ENCODE measurements around the gene CCM2. TPM values are rescaled to one million over a fixed set of nuclear protein-coding genes. Genes with fewer than 3 reads are reported as not detected.

Gene CCM2
- polyA plus RNA-seq, 1 donor from 2014 or later, result 25.8 TPM

DNA sequence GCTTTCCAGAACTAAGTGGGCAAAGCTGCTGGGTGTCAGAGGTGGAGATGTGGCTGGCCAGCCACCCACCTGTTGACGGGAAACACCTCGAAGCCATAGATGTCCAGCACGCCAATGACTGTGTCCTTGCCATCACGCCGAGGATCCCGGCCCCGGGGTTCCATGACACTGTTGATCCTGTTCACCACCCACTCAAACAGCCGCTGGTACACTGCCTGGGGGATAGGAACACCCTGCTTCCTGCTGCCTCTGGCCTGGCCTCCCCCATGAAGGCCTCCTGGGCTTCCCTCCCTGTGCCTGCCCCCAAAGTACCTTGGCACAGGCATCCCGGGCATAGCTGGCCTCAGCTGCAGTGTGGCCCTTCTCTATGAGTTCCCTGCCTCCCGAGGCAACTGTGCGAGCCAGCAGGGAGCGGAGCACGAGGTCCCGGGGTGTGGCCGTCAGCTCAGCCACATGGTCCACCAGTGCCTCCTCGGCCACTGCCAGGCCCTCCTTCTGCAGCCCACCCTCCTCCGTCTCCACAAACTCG lies 29.4 kb upstream of the CCM2 start:
- no peak overlapping the region for H2AFZ ChIP-seq (ENCODE audit: low read depth, low read length)
- TF ChIP-seq, protein P1, sequence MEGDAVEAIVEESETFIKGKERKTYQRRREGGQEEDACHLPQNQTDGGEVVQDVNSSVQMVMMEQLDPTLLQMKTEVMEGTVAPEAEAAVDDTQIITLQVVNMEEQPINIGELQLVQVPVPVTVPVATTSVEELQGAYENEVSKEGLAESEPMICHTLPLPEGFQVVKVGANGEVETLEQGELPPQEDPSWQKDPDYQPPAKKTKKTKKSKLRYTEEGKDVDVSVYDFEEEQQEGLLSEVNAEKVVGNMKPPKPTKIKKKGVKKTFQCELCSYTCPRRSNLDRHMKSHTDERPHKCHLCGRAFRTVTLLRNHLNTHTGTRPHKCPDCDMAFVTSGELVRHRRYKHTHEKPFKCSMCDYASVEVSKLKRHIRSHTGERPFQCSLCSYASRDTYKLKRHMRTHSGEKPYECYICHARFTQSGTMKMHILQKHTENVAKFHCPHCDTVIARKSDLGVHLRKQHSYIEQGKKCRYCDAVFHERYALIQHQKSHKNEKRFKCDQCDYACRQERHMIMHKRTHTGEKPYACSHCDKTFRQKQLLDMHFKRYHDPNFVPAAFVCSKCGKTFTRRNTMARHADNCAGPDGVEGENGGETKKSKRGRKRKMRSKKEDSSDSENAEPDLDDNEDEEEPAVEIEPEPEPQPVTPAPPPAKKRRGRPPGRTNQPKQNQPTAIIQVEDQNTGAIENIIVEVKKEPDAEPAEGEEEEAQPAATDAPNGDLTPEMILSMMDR (IDR thresholded peaks at IDR 0.05; ENCODE audit: poor library complexity, severe bottlenecking), result no peak
- TF ChIP-seq SMC3 (conservative IDR thresholded peaks at IDR 0.05; ENCODE audit: poor library complexity), result no peak
- TF ChIP-seq EP300 (conservative IDR thresholded peaks at IDR 0.05; ENCODE audit: poor library complexity, severe bottlenecking), result no peak
- TF ChIP-seq, protein P2, sequence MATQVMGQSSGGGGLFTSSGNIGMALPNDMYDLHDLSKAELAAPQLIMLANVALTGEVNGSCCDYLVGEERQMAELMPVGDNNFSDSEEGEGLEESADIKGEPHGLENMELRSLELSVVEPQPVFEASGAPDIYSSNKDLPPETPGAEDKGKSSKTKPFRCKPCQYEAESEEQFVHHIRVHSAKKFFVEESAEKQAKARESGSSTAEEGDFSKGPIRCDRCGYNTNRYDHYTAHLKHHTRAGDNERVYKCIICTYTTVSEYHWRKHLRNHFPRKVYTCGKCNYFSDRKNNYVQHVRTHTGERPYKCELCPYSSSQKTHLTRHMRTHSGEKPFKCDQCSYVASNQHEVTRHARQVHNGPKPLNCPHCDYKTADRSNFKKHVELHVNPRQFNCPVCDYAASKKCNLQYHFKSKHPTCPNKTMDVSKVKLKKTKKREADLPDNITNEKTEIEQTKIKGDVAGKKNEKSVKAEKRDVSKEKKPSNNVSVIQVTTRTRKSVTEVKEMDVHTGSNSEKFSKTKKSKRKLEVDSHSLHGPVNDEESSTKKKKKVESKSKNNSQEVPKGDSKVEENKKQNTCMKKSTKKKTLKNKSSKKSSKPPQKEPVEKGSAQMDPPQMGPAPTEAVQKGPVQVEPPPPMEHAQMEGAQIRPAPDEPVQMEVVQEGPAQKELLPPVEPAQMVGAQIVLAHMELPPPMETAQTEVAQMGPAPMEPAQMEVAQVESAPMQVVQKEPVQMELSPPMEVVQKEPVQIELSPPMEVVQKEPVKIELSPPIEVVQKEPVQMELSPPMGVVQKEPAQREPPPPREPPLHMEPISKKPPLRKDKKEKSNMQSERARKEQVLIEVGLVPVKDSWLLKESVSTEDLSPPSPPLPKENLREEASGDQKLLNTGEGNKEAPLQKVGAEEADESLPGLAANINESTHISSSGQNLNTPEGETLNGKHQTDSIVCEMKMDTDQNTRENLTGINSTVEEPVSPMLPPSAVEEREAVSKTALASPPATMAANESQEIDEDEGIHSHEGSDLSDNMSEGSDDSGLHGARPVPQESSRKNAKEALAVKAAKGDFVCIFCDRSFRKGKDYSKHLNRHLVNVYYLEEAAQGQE (IDR thresholded peaks at IDR 0.05; ENCODE audit: borderline replicate concordance), result no peak
- TF ChIP-seq EZH2 (IDR thresholded peaks at IDR 0.05; ENCODE audit: borderline replicate concordance, insufficient read depth, low read length, poor library complexity, severe bottlenecking), result no peak
- no peak for TF ChIP-seq POLR2AphosphoS5 (IDR thresholded peaks at IDR 0.05)
- TF ChIP-seq MXI1 (conservative IDR thresholded peaks at IDR 0.05; ENCODE audit: poor library complexity, severe bottlenecking), result no peak
- no peak for TF ChIP-seq RAD21 (conservative IDR thresholded peaks at IDR 0.05)
- no peak for TF ChIP-seq TAF1 (IDR thresholded peaks at IDR 0.05; ENCODE audit: low read depth)

DNA sequence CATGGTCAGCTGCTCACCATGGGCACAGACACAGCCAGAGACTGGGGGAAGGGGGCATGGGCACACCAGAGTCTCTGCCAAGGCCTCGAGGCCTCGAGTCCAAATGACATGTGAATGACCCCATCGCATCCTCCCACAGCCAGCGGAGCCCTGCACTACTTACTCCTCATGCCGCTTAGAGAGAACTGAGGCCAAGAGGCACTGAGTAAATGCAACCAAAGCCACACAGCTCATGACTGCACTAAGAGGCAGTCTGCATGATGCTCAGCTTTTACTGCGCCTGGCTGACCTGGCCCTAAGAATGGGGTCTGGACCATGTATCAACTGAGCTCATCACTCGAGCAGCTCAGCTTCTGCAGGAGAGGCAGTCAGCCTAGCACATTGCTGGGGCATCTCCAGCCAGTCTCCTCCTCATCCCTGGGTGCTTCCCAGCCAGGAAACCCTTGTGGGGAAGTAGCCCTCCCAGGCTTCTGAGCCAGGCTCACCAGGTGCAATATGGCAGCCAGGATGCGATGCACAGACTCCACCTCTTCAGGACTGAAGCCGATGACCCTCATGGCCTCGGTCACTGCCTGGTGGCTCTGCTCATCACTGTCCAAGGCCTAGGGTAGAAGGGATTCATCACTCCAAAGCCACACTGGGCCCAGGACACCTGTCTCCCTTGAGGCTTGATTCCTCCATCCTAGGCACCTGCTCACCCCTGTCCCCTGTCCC lies 28.7 kb upstream of the CCM2 start:
- no peak overlapping the region for H3K27ac ChIP-seq (ENCODE audit: low read length)
- H3K4me3 ChIP-seq (ENCODE audit: low read length), result no peak overlapping the region
- no peak overlapping the region for H2AFZ ChIP-seq (ENCODE audit: low read depth, low read length)
- no peak overlapping the region for H3K9ac ChIP-seq (ENCODE audit: low read length)
- no peaks in the 10 kb centered on the region for H3F3A ChIP-seq (ENCODE audit: insufficient read depth, low read length, poor library complexity, severe bottlenecking)
- no peaks in the 10 kb centered on the region for H3K27me3 ChIP-seq (ENCODE audit: insufficient read depth, low read depth, low read length)
- no peaks in the 10 kb centered on the region for H3K36me3 ChIP-seq (ENCODE audit: insufficient read depth, low read length)
- no peak overlapping the region for H3K4me2 ChIP-seq (ENCODE audit: low read length)
- H3K9me3 ChIP-seq (ENCODE audit: low read length), result no peaks in the 10 kb centered on the region
- no peak for TF ChIP-seq RAD21 (conservative IDR thresholded peaks at IDR 0.05)
- TF ChIP-seq SMC3 (conservative IDR thresholded peaks at IDR 0.05; ENCODE audit: poor library complexity), result no peak
- TF ChIP-seq EP300 (conservative IDR thresholded peaks at IDR 0.05; ENCODE audit: poor library complexity, severe bottlenecking), result no peak
- TF ChIP-seq, protein P2 (IDR thresholded peaks at IDR 0.05; ENCODE audit: borderline replicate concordance), result no peak
- no peaks in the 10 kb centered on the region for H3K79me2 ChIP-seq (replicated peaks; ENCODE audit: insufficient read depth, low read length)
- no peaks in the 10 kb centered on the region for H4K20me1 ChIP-seq (ENCODE audit: insufficient read depth)
- H3K9me2 ChIP-seq (ENCODE audit: insufficient read depth, low read length), result no peaks in the 10 kb centered on the region

More for the DNA sequence above, 29.4 kb upstream of the CCM2 start:
- Histone ChIP-seq H3K4me2 (ENCODE audit: low read length) (no peak overlapping the region), H3F3A (ENCODE audit: insufficient read depth, low read length, poor library complexity, severe bottlenecking) (no peaks in the 10 kb centered on the region), H3K27me3 (ENCODE audit: insufficient read depth, low read depth, low read length) (no peaks in the 10 kb centered on the region), H4K20me1 (ENCODE audit: insufficient read depth) (no peaks in the 10 kb centered on the region), H3K4me3 (ENCODE audit: low read length) (no peak overlapping the region), H3K36me3 (ENCODE audit: insufficient read depth, low read length) (no peaks in the 10 kb centered on the region), H3K9ac (ENCODE audit: low read length) (no peak overlapping the region), H3K27ac (ENCODE audit: low read length) (no peak overlapping the region), H3K79me2 (replicated peaks; ENCODE audit: insufficient read depth, low read length) (no peaks in the 10 kb centered on the region), H3K9me2 (ENCODE audit: insufficient read depth, low read length) (no peaks in the 10 kb centered on the region), H3K9me3 (ENCODE audit: low read length) (no peaks in the 10 kb centered on the region)
